Testis (tissue), 2 donors: ENCODE data around the gene TUBA4B.

Experiments
- POLR2A ChIP-seq: fragments of 450-650 bp; IDR thresholded peaks from one replicate; pipeline ENCODE4 v1.6.1; 2017; ENCODE audit warnings: antibody characterized with exemption, mild to moderate bottlenecking, moderate library complexity
- TF ChIP-seq, protein P1 (sequence below), 3 experiments: fragments of 450-650 bp in 2 of 3; fragments of 200-600 bp in 1 of 3; sonication (generic) in 1 of 3; IDR thresholded peaks; one replicate each; pipeline ENCODE4 v1.5.1; 2016 to 2019; ENCODE audit warnings: antibody characterized with exemption in 3 of 3, mild to moderate bottlenecking in 2 of 3, moderate library complexity in 1 of 3

DNA sequence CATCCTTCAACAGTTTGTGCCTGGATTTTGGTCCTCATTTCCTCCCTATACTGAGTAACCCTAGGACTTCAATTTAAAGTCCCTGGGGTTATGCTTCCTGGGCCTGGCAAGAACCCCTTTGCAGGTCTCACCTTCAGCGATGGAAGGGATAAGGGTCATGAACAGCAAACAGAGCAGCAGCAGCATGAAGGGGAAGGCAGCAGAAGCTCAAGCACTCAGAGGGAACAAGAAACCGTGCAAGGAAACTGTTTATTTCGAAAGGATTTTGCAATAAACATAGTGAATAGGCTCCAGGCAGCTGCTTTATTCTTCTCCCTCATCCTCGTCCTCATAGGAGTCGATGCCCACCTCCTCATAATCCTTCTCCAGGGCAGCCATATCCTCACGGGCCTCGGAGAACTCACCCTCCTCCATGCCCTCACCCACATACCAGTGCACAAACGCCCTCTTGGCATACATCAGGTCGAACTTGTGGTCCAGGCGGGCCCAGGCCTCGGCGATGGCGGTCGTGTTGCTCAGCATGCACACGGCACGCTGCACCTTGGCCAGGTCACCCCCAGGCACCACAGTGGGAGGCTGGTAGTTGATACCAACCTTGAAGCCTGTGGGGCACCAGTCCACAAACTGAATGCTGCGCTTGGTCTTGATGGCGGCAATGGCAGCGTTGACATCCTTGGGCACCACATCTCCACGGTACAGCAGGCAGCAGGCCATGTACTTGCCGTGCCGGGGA lies 2.8 kb upstream of the TUBA4B start:
- TF ChIP-seq, protein P1, sequence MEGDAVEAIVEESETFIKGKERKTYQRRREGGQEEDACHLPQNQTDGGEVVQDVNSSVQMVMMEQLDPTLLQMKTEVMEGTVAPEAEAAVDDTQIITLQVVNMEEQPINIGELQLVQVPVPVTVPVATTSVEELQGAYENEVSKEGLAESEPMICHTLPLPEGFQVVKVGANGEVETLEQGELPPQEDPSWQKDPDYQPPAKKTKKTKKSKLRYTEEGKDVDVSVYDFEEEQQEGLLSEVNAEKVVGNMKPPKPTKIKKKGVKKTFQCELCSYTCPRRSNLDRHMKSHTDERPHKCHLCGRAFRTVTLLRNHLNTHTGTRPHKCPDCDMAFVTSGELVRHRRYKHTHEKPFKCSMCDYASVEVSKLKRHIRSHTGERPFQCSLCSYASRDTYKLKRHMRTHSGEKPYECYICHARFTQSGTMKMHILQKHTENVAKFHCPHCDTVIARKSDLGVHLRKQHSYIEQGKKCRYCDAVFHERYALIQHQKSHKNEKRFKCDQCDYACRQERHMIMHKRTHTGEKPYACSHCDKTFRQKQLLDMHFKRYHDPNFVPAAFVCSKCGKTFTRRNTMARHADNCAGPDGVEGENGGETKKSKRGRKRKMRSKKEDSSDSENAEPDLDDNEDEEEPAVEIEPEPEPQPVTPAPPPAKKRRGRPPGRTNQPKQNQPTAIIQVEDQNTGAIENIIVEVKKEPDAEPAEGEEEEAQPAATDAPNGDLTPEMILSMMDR (IDR thresholded peaks at IDR 0.05) = no peak
- no peak for TF ChIP-seq POLR2A
